Naive thymus-derived CD4-positive, alpha-beta T cell (primary cell): ENCODE data around the gene NTN5. TPM values are rescaled to one million over a fixed set of nuclear protein-coding genes. Genes with fewer than 3 reads are reported as not detected.
"Not testable (repeated sequence)": the region's sequence is repeated elsewhere in the genome, so short reads cannot be mapped to it uniquely, and the experiment has no call there.

Experiments used
- ATAC-seq: fragments of 150-1000 bp; cut with Tn5 transposase; 2 replicates; pipeline ENCODE4 v1.10.0; 2021; ENCODE audit warnings: mild to moderate bottlenecking, moderate library complexity
- CTCF ChIA-PET: fragments of 350-600 bp; sonication (Branson Sonifier 250); formaldehyde crosslinking; loops from one replicate; lab custom pipeline; 2021; ENCODE audit warnings: antibody characterized with exemption; lab: Charles Lee
- POLR2A ChIA-PET: fragments of 350-600 bp; sonication (Branson Sonifier 250); formaldehyde crosslinking; loops from one replicate; lab custom pipeline; 2021; ENCODE audit warnings: antibody characterized with exemption, inconsistent platforms; lab: Charles Lee
- DNase-seq, 9 donors: peaks; one replicate each; pipeline versions ENCODE4 v3.0.0 to v3.0.0-alpha.2; 2020 to 2022; ENCODE audit warnings: mixed read lengths in 1 of 9
- H3K27ac ChIP-seq: one replicate; pipeline ENCODE4 v1.7.0; 2013; ENCODE audit warnings: mild to moderate bottlenecking, low read depth, low read length, moderate library complexity
- H3K27me3 ChIP-seq, 2 donors: one replicate each; pipeline ENCODE4 v1.7.0; 2013; ENCODE audit warnings: low read length in 2 of 2, mild to moderate bottlenecking in 2 of 2, moderate library complexity in 2 of 2; ENCODE audit not compliant: control insufficient read depth in 2 of 2, insufficient read depth in 2 of 2
- H3K36me3 ChIP-seq, 3 experiments: 1 replicate in 2 of 3; 2 replicates in 1 of 3; pipeline ENCODE4 v1.7.0; 2013; ENCODE audit warnings: low read length in 3 of 3, mild to moderate bottlenecking in 3 of 3, moderate library complexity in 1 of 3; ENCODE audit not compliant: insufficient read depth in 3 of 3, control insufficient read depth in 2 of 3
- H3K4me1 ChIP-seq, 2 donors: one replicate each; pipeline ENCODE4 v1.7.0; 2013; ENCODE audit warnings: low read length in 2 of 2, mild to moderate bottlenecking in 2 of 2, moderate library complexity in 1 of 2; ENCODE audit not compliant: control insufficient read depth in 2 of 2, insufficient read depth in 2 of 2
- H3K4me3 ChIP-seq: 2 replicates; pipeline ENCODE4 v1.7.0; 2013; ENCODE audit warnings: mild to moderate bottlenecking, low read length
- H3K9me3 ChIP-seq, 3 experiments: 1 replicate in 2 of 3; 2 replicates in 1 of 3; pipeline ENCODE4 v1.7.0; 2013; ENCODE audit warnings: low read length in 3 of 3; ENCODE audit not compliant: control insufficient read depth in 2 of 3
- H3K27ac Mint-ChIP-seq, 9 donors: one replicate each; pipeline ENCODE4 v1.8.0; 2020 to 2022; ENCODE audit warnings: mixed read lengths in 9 of 9, mild to moderate bottlenecking in 8 of 9, moderate library complexity in 5 of 9, inconsistent platforms in 2 of 9
- H3K27me3 Mint-ChIP-seq, 5 donors: one replicate each; pipeline ENCODE4 v1.8.0; 2021 to 2022; ENCODE audit warnings: mixed read lengths in 5 of 5, mild to moderate bottlenecking in 1 of 5
- H3K36me3 Mint-ChIP-seq, 5 donors: one replicate each; pipeline ENCODE4 v1.8.0; 2020 to 2022; ENCODE audit warnings: mixed read lengths in 5 of 5, mild to moderate bottlenecking in 3 of 5, inconsistent platforms in 1 of 5
- H3K4me1 Mint-ChIP-seq, 7 donors: one replicate each; pipeline ENCODE4 v1.8.0; 2020 to 2022; ENCODE audit warnings: mixed read lengths in 7 of 7, mild to moderate bottlenecking in 3 of 7, inconsistent platforms in 1 of 7
- H3K4me3 Mint-ChIP-seq, 10 donors: one replicate each; pipeline ENCODE4 v1.8.0; 2020 to 2022; ENCODE audit warnings: mild to moderate bottlenecking in 10 of 10, mixed read lengths in 10 of 10, moderate library complexity in 6 of 10, inconsistent platforms in 2 of 10
- H3K9me3 Mint-ChIP-seq, 11 donors: one replicate each; pipeline ENCODE4 v1.8.0; 2020 to 2022; ENCODE audit warnings: mixed read lengths in 11 of 11, mild to moderate bottlenecking in 4 of 11, inconsistent platforms in 1 of 11, moderate library complexity in 1 of 11
- intact Hi-C, 2 donors: fragments of 100-400 bp; cut with micrococcal nuclease; formaldehyde crosslinking; loops; one replicate each; pipeline ENCODE4 v1.15.1; 2023
- polyA plus RNA-seq, 2 donors: library from polyadenylated mRNA; unstranded; fragments of 300-500 nt; fragmentation: Illumina TruSeq; gene quantifications; one replicate each; pipeline ENCODE4 v1.2.3, GENCODE V29; 2021
- total RNA-seq, 6 experiments: library from RNA in 5 of 6; stranded (reverse) in 5 of 6; gene quantifications; 1 replicate in 5 of 6; 2 replicates in 1 of 6; pipeline ENCODE4 v1.2.3 and lab custom pipeline; 2021 to 2026

Gene NTN5
- total and polyA plus RNA-seq, 7 experiments from 2014 or later = 0.41 to 5.9 (median 2.9) TPM

GRCh38 chr19:48680436-48681126 is 7.8 kb upstream of the NTN5 start:
- POLR2A ChIA-PET = no interaction called here
- peaks cover 0 to 6% (median under 1%) of the 10 kb centered on the region in 7 donors for H3K4me1 Mint-ChIP-seq
- no peak for ATAC-seq
- no peak overlapping the region for H3K27ac ChIP-seq
- intact Hi-C loops = no loop called here
- no peak overlapping the region for H3K4me3 ChIP-seq
- H3K27me3 Mint-ChIP-seq = no peaks in the 10 kb centered on the region
- H3K9me3 Mint-ChIP-seq = no peaks in the 10 kb centered on the region
- H3K36me3 ChIP-seq = no peaks in the 10 kb centered on the region
- no peak for DNase-seq
- H3K27ac Mint-ChIP-seq = no peak overlapping the region
- H3K36me3 Mint-ChIP-seq = no peaks in the 10 kb centered on the region
- H3K27me3 ChIP-seq = no peaks in the 10 kb centered on the region
- no peak overlapping the region for H3K4me3 Mint-ChIP-seq
- CTCF ChIA-PET = no interaction called here
- peaks cover 2% of the 10 kb centered on the region in 2 donors for H3K4me1 ChIP-seq
- no peaks in the 10 kb centered on the region for H3K9me3 ChIP-seq

DNA sequence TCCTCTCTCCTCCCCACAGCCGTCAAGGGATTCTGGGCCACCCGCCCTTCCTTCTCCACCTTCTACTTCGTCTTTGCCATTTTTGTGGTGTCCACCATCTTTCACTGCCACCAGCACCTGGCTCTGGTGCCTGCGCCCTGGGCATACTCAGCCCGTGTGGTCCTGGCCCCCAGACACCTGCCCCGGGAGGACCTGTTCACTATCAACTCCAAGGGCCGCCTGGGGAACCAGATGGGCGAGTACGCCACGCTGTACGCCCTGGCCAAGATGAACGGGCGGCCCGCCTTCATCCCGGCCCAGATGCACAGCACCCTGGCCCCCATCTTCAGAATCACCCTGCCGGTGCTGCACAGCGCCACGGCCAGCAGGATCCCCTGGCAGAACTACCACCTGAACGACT is 7.2 kb upstream of the NTN5 start:
- H3K36me3 ChIP-seq, ATAC-seq, H3K27me3 ChIP-seq, H3K36me3 Mint-ChIP-seq, H3K27ac ChIP-seq, H3K27ac Mint-ChIP-seq, H3K4me3 Mint-ChIP-seq, DNase-seq, intact Hi-C loops, CTCF ChIA-PET, H3K4me1 ChIP-seq, H3K4me3 ChIP-seq, H3K27me3 Mint-ChIP-seq, H3K9me3 Mint-ChIP-seq, H3K9me3 ChIP-seq, POLR2A ChIA-PET: not testable (repeated sequence)
- H3K4me1 Mint-ChIP-seq = peaks cover 3 to 11% (median 6%) of the 10 kb centered on the region in 7 donors

DNA sequence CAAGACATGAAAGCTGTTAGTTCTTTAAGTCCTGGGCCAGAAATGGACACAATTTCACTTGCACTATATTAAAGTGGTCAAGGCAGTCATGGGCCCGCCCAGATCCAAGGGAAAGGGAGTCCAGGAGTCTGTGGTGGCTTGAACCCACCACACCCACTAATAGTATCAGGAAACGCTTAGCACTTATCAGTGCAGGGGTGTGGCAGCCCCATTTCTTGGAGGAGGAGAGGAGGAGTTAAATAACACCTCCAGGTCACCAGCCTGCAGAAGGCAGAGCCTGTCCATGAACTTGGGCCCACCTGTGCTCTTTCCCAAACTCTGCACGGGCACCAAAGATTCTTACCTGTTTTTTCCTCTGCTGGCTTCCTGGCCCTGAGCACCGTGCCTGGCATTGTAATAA is 5.4 kb upstream of the NTN5 start:
- no peak for ATAC-seq
- no peaks in the 10 kb centered on the region for H3K9me3 Mint-ChIP-seq
- CTCF ChIA-PET = interaction anchor here (5.3 kb wide), 1 partner anchor 33 kb away, joined by 43 read pairs; the partner anchor contains the start of gene CA11
- no peak overlapping the region for H3K27ac Mint-ChIP-seq
- intact Hi-C loops = loop anchor here in 1 of 2 donors (5.0 kb wide), 1 partner anchor 41 kb away; the partner anchor contains the start of gene DBP
- H3K4me3 Mint-ChIP-seq = no peak overlapping the region
- no peaks in the 10 kb centered on the region for H3K27me3 Mint-ChIP-seq
- Histone ChIP-seq H3K27me3 (no peaks in the 10 kb centered on the region), H3K4me1 (peaks cover 6 to 7% of the 10 kb centered on the region in 2 donors), H3K36me3 (no peaks in the 10 kb centered on the region), H3K27ac (no peak overlapping the region), H3K9me3 (no peaks in the 10 kb centered on the region), H3K4me3 (no peak overlapping the region)
- DNase-seq = no peak
- POLR2A ChIA-PET = interaction anchor here (2.2 kb wide), 1 partner anchor 60 kb away, joined by 6 read pairs; no protein-coding TSS in a partner anchor
- H3K36me3 Mint-ChIP-seq = no peaks in the 10 kb centered on the region
- H3K4me1 Mint-ChIP-seq = peaks cover 3 to 8% (median 7%) of the 10 kb centered on the region in 7 donors

GRCh38 chr19:48676887-48677286 is 4.1 kb upstream of the NTN5 start:
- Mint-ChIP-seq H3K27ac (no peak overlapping the region), H3K9me3 (no peaks in the 10 kb centered on the region), H3K4me3 (no peak overlapping the region), H3K36me3 (no peaks in the 10 kb centered on the region), H3K4me1 (peaks cover 3 to 8% (median 7%) of the 10 kb centered on the region in 7 donors), H3K27me3 (no peaks in the 10 kb centered on the region)
- Histone ChIP-seq H3K4me3 (no peak overlapping the region), H3K27me3 (no peaks in the 10 kb centered on the region), H3K9me3 (no peaks in the 10 kb centered on the region), H3K27ac (no peak overlapping the region), H3K36me3 (no peaks in the 10 kb centered on the region), H3K4me1 (peaks cover 6 to 7% of the 10 kb centered on the region in 2 donors)
- DNase-seq (no peak), ATAC-seq (no peak)
- intact Hi-C loops = loop anchor here in 1 of 2 donors (5.0 kb wide), 1 partner anchor 40 kb away; the partner anchor contains the start of gene DBP
- POLR2A ChIA-PET = interaction anchor here (1.9 to 2.2 kb wide), 2 partner anchors 39 to 61 kb away, joined by 5 to 6 read pairs; no protein-coding TSS in a partner anchor
- CTCF ChIA-PET = interaction anchor here (5.3 kb wide), 1 partner anchor 31 kb away, joined by 43 read pairs; the partner anchor contains the start of gene CA11

DNA sequence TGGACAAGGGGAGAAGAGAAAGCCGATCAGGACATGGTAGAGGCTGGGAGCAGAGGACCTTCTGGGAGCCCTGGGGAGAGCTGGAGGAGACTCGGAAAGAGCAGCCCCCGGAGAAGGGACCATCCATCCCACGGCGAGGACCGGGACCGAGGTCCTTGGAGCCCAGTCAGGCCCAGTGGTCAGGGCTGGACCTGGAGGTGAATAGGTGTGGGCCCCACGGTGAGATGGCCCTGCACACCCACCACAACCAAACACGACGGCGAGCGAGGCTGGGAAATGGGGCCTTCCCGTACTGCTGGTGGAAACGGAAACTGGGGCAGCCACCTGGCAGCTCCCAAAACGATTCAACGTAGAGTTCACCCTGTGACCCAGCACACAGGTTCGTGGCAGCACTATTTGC is 3.7 kb upstream of the NTN5 start:
- CTCF ChIA-PET = interaction anchor here (1.2 to 5.3 kb wide), 2 partner anchors 23 to 31 kb away, joined by 4 to 43 read pairs; partner anchors contain the start of gene CA11

DNA sequence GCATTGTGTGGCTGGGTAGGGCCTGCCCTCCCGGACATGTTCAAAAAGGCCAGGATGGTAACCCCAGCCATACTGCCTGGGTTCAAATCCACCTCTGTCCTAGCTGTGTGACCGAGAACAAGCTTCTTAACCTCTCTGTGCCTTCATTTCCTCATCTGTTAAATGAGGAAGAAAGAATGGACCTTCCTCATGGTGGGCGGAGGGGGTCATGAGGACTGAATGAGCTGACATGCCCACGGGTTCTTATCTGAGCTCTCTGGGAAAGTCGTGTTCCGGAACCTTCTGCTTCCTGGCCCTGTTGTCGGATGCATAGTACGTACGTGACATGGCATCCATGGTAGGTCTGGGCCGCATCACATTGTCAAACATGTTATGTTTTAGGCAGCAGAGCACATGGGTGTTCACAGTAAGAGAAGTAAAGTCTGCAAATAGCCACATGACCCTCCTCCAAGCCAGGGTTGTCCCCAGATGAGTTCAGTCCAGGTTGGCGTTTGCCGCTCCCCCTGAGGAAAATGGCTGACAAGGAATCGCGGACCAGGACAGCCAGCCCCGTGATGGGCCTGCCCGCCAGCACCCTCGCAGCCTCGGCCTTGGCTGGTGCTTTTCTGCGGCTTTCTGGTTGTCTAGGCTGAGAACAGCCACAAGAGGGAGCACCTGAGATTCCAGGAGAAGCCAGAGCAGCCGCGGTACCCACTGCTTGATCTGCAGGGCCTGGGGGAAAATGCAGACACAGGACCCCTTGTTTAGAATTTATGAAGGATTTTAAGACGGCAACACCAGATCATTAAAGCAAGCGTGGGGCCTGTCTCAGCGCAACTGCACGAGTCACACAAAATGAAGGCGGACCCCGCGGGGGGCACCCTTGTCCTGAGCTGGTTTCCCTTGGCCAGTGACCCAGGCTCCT is 2.4 kb upstream of the NTN5 start:
- Histone ChIP-seq H3K36me3 (no peaks in the 10 kb centered on the region), H3K9me3 (no peaks in the 10 kb centered on the region), H3K4me3 (no peak overlapping the region), H3K4me1 (peaks cover 6 to 7% of the 10 kb centered on the region in 2 donors), H3K27ac (no peak overlapping the region), H3K27me3 (no peaks in the 10 kb centered on the region)
- Mint-ChIP-seq H3K27me3 (no peaks in the 10 kb centered on the region), H3K36me3 (no peaks in the 10 kb centered on the region), H3K4me1 (peaks cover 3 to 8% (median 7%) of the 10 kb centered on the region in 7 donors), H3K27ac (peak overlapping the region in 7 of 9 donors; percentile 11 to 79 (median 49)), H3K4me3 (peak overlapping the region in 1 of 10 donors; percentile 47), H3K9me3 (no peaks in the 10 kb centered on the region)
- CTCF ChIA-PET = interaction anchor here (0.6 to 5.3 kb wide), 9 partner anchors 10 to 509 kb away, joined by 3 to 43 read pairs (median 4); partner anchors contain the start of gene CA11
- peak; percentile 94 for ATAC-seq
- POLR2A ChIA-PET = interaction anchor here (0.7 to 3.1 kb wide), 7 partner anchors 10 to 72 kb away, joined by 3 to 14 read pairs (median 3); partner anchors contain the start of genes CA11, IZUMO1 and SPHK2
- intact Hi-C loops = loop anchor here (1.0 to 5.0 kb wide), 8 partner anchors 14 to 169 kb away; partner anchors contain the start of genes CA11 (in 2 of the 2), DBP (in 1 of the 2), RPL18 (in 1 of the 2) and SPHK2 (in 1 of the 2)
- peak; percentile 57 to 81 (median 72) for DNase-seq

More for the DNA sequence above, 3.7 kb upstream of the NTN5 start:
- POLR2A ChIA-PET = interaction anchor here (1.9 to 3.1 kb wide), 3 partner anchors 31 to 62 kb away, joined by 5 to 14 read pairs (median 6); partner anchors contain the start of gene CA11
- intact Hi-C loops = loop anchor here in 1 of 2 donors (5.0 kb wide), 1 partner anchor 39 kb away; the partner anchor contains the start of gene DBP
- no peaks in the 10 kb centered on the region for H3K36me3 Mint-ChIP-seq
- ATAC-seq (no peak), DNase-seq (no peak)
- Histone ChIP-seq H3K27me3 (no peaks in the 10 kb centered on the region), H3K9me3 (no peaks in the 10 kb centered on the region), H3K4me3 (no peak overlapping the region), H3K36me3 (no peaks in the 10 kb centered on the region), H3K27ac (no peak overlapping the region), H3K4me1 (peaks cover 6 to 7% of the 10 kb centered on the region in 2 donors)
- H3K27ac Mint-ChIP-seq = no peak overlapping the region
- H3K4me1 Mint-ChIP-seq = peaks cover 3 to 8% (median 7%) of the 10 kb centered on the region in 7 donors
- H3K4me3 Mint-ChIP-seq = no peak overlapping the region
- H3K9me3 Mint-ChIP-seq = no peaks in the 10 kb centered on the region
- H3K27me3 Mint-ChIP-seq = no peaks in the 10 kb centered on the region
